Heart right ventricle (tissue), 16 donors: ENCODE measurements around the gene HAND1. TPM values are rescaled to one million over a fixed set of nuclear protein-coding genes. Genes with fewer than 3 reads are reported as not detected.

Source experiments
- ATAC-seq, 8 donors: fragments of 200-7000 bp; cut with Tn5 transposase; one replicate each; pipeline ENCODE4 v1.9.1; 2020; ENCODE audit warnings: mild to moderate bottlenecking in 8 of 8, moderate library complexity in 8 of 8, moderate number of reproducible peaks in 1 of 8
- DNase-seq, 2 donors: peaks; one replicate each; pipeline ENCODE4 v3.0.0-alpha.2; 2020
- H3K27ac ChIP-seq, 10 donors: fragments of 200-600 bp; sonication (generic) in 2 of 10; one replicate each; pipeline versions ENCODE4 v1.5.0 to v1.8.0; 2020 to 2022; ENCODE audit warnings: mild to moderate bottlenecking in 3 of 10
- H3K27me3 ChIP-seq, 7 donors: fragments of 200-600 bp; one replicate each; pipeline ENCODE4 v1.8.0; 2021 to 2022; ENCODE audit warnings: mild to moderate bottlenecking in 2 of 7
- H3K36me3 ChIP-seq, 9 donors: fragments of 200-600 bp; sonication (generic) in 1 of 9; one replicate each; pipeline versions ENCODE4 v1.5.0 to v1.8.0; 2020 to 2022; ENCODE audit warnings: mild to moderate bottlenecking in 2 of 9
- H3K4me1 ChIP-seq, 9 donors: fragments of 200-600 bp; sonication (generic) in 1 of 9; one replicate each; pipeline versions ENCODE4 v1.5.0 to v1.8.0; 2020 to 2022; ENCODE audit warnings: mild to moderate bottlenecking in 4 of 9
- H3K4me3 ChIP-seq, 10 donors: fragments of 200-600 bp; sonication (generic) in 2 of 10; one replicate each; pipeline versions ENCODE4 v1.5.0 to v1.8.0; 2020 to 2022; ENCODE audit warnings: mild to moderate bottlenecking in 7 of 10, moderate library complexity in 2 of 10
- H3K9me3 ChIP-seq, 11 donors: fragments of 200-600 bp in 10 of 11; sonication (generic) in 2 of 11; one replicate each; pipeline versions ENCODE4 v1.5.0 to v1.8.0; 2013 to 2022; ENCODE audit warnings: mild to moderate bottlenecking in 2 of 11, control low read depth in 1 of 11, moderate library complexity in 1 of 11
- CTCF ChIP-seq, 9 donors: fragments of 200-600 bp; sonication (generic) in 2 of 9; IDR thresholded peaks; one replicate each; pipeline versions ENCODE4 v1.5.0 to v1.8.0; 2021 to 2022; ENCODE audit warnings: antibody characterized with exemption in 9 of 9, mild to moderate bottlenecking in 5 of 9, moderate library complexity in 1 of 9
- WGBS, 2 donors: extraction: QIAGEN DNeasy Blood & Tissue Kit; methylation state at CpG; one replicate each; pipeline ENCODE4 v1.1.7; 2013; ENCODE audit warnings: inconsistent platforms in 1 of 2; 5-methylcytosine and 5-hydroxymethylcytosine counted together
- intact Hi-C, 10 donors: fragments of 100-400 bp; cut with DNase I; formaldehyde crosslinking; loops; one replicate each; pipeline versions ENCODE4 v1.11.1 to v1.14.2; 2022
- polyA plus RNA-seq, 2 donors: library from polyadenylated mRNA; stranded (reverse); fragments of 200-250 nt; gene quantifications; one replicate each; pipeline ENCODE4 v1.2.3, GENCODE V29; 2013
- total RNA-seq, 10 donors: library from RNA; stranded (reverse); fragmentation: NEBNext Ultra II Directional in 3 of 10; extraction: Animal tissue kit (Norgen Biotek cat#: 25700) in 3 of 10; gene quantifications; one replicate each; pipeline versions ENCODE4 v1.2.1 to v1.2.4, GENCODE V29; 2021 to 2023
- donor health status: Arrhythmogenic right ventricular cardiomyopathy.
- donor health status: ischemic (EF 13 %, LVEDD 7.1; RV severe dilation, severe dysfunction).
- donor health status: healthy with polysubstance abuse.
- donor health status: DM: no; HTN: yes; CAD: no.
- donor health status: DM: no; HTN: no; CAD: no.
- donor health status: ischemic (EF 25% LVEDD 6.9; RV normal size, moderate dysfunction).
- donor health status: ischemic (EF 25% LVEDD 5.7; RV mildly dilated, moderate dysfunction).
- donor health status: healthy.
- donor health status: DM: yes; HTN: yes; CAD: no.
- donor health status: Ischemic cardiomyopathy.
- donor health status: ischemic (EF 35%, LVEDD 5.7; RV mildly dilated, moderate dysfunction).
- donor health status: nonischemic (EF 11% LVEDD 7.7; RV severe dilation, severe dysfunction).
- donor health status: DM: yes; HTN: yes; CAD: no.
- donor health status: PGD.
- donor health status: ischemic (EF 29% LVEDD 5.4; RV normal size, mild dysfunction).
- donor health status: nonischemic (EF 23%, LVEDD 6.1; RV moderate dilation, normal function).

HAND1 gene
- total and polyA plus RNA-seq, 12 donors, result 16.8 to 33.0 (median 24.6) TPM

- no peak overlapping the region for H3K4me3 ChIP-seq
- no peaks in the 10 kb centered on the region for H3K9me3 ChIP-seq
- WGBS, 2 donors, result 24 to 33% methylated on average over 34 of the region's 34 CpGs
- DNase-seq, result no peak
- intact Hi-C loops, result no loop called here
- no peak overlapping the region for H3K27ac ChIP-seq
- H3K27me3 ChIP-seq, result peaks cover 26 to 100% (median 99%) of the 10 kb centered on the region in 7 donors
- peak in 1 of 8 donors; percentile 13 for ATAC-seq
- no peaks in the 10 kb centered on the region for H3K36me3 ChIP-seq
- peaks cover 8 to 37% (median 20%) of the 10 kb centered on the region in 9 donors for H3K4me1 ChIP-seq
- TF ChIP-seq CTCF (IDR thresholded peaks at IDR 0.05), result no peak
Measured at GRCh38 chr5:154483654-154484392, 5.8 kb upstream of the HAND1 start.

GRCh38 chr5:154482528-154483449 lies 4.8 kb upstream of the HAND1 start:
- DNase-seq (no peak), ATAC-seq (no peak)
- no peak overlapping the region for H3K27ac ChIP-seq
- 18 to 20% methylated on average over 49 of the region's 49 CpGs for WGBS, 2 donors
- H3K27me3 ChIP-seq, result peaks cover 27 to 100% (median 99%) of the 10 kb centered on the region in 7 donors
- H3K4me1 ChIP-seq, result peaks cover 9 to 47% (median 30%) of the 10 kb centered on the region in 9 donors
- intact Hi-C loops, result no loop called here
- no peaks in the 10 kb centered on the region for H3K9me3 ChIP-seq
- no peaks in the 10 kb centered on the region for H3K36me3 ChIP-seq
- TF ChIP-seq CTCF (IDR thresholded peaks at IDR 0.05), result no peak
- no peak overlapping the region for H3K4me3 ChIP-seq

GRCh38 chr5:154481584-154482381 lies 3.8 kb upstream of the HAND1 start:
- intact Hi-C loops, result no loop called here
- 42 to 59% methylated on average over 11 of the region's 11 CpGs for WGBS, 2 donors
- no peak for TF ChIP-seq CTCF (IDR thresholded peaks at IDR 0.05)
- no peak overlapping the region for H3K4me3 ChIP-seq
- no peaks in the 10 kb centered on the region for H3K36me3 ChIP-seq
- H3K4me1 ChIP-seq, result peaks cover 9 to 57% (median 39%) of the 10 kb centered on the region in 9 donors
- no peaks in the 10 kb centered on the region for H3K9me3 ChIP-seq
- DNase-seq, result no peak
- no peak overlapping the region for H3K27ac ChIP-seq
- H3K27me3 ChIP-seq, result peaks cover 33 to 100% (median 100%) of the 10 kb centered on the region in 7 donors
- ATAC-seq, result no peak

GRCh38 chr5:154480847-154481246 lies 2.8 kb upstream of the HAND1 start:
- no peak for TF ChIP-seq CTCF (IDR thresholded peaks at IDR 0.05)
- 41 to 54% methylated on average over 3 of the region's 3 CpGs for WGBS, 2 donors
- no peak for ATAC-seq
- Histone ChIP-seq H3K4me1 (peaks cover 13 to 67% (median 46%) of the 10 kb centered on the region in 9 donors), H3K27me3 (peaks cover 33 to 100% (median 100%) of the 10 kb centered on the region in 7 donors), H3K9me3 (no peaks in the 10 kb centered on the region), H3K36me3 (no peaks in the 10 kb centered on the region), H3K4me3 (no peak overlapping the region), H3K27ac (no peak overlapping the region)
- no peak for DNase-seq
- intact Hi-C loops, result no loop called here
